Cortex of kidney (tissue), 1 donor: Measurements from ENCODE around the gene SFXN3.

Experiments used
- DNase-seq: peaks from one replicate; lab custom pipeline; 2025; lab: John Stamatoyannopoulos, UW

Gene SFXN3

GRCh38 chr10:101000127-101000914, 30.7 kb upstream of the SFXN3 start:
- DNase-seq: no peak

GRCh38 chr10:101000915-101001658, 29.9 kb upstream of the SFXN3 start:
- DNase-seq: no peak

GRCh38 chr10:101001659-101002035, 29.4 kb upstream of the SFXN3 start:
- no peak for DNase-seq

- DNase-seq: no peak
Observed at GRCh38 chr10:101002456-101002855, 28.6 kb upstream of the SFXN3 start.

GRCh38 chr10:101003639-101004206, 27.3 kb upstream of the SFXN3 start:
- no peak for DNase-seq

- DNase-seq: no peak
Observed at GRCh38 chr10:101005361-101005760, 25.7 kb upstream of the SFXN3 start.

GRCh38 chr10:101005869-101006567, 25.0 kb upstream of the SFXN3 start:
- no peak for DNase-seq

GRCh38 chr10:101006593-101007098, 24.4 kb upstream of the SFXN3 start:
- no peak for DNase-seq

- no peak for DNase-seq
Observed at GRCh38 chr10:101007099-101007711, 23.8 kb upstream of the SFXN3 start.

GRCh38 chr10:101007915-101008822, 22.9 kb upstream of the SFXN3 start:
- no peak for DNase-seq

GRCh38 chr10:101008823-101009423, 22.1 kb upstream of the SFXN3 start:
- DNase-seq: no peak

GRCh38 chr10:101010329-101010728, 20.7 kb upstream of the SFXN3 start:
- no peak for DNase-seq

GRCh38 chr10:101011517-101012423, 19.3 kb upstream of the SFXN3 start:
- no peak for DNase-seq

GRCh38 chr10:101012525-101013364, 18.3 kb upstream of the SFXN3 start:
- DNase-seq: no peak

GRCh38 chr10:101013365-101013825, 17.6 kb upstream of the SFXN3 start:
- DNase-seq: no peak

GRCh38 chr10:101014230-101014884, 16.7 kb upstream of the SFXN3 start:
- DNase-seq: no peak

GRCh38 chr10:101014966-101015581, 16.0 kb upstream of the SFXN3 start:
- no peak for DNase-seq
